Astrocyte (in vitro differentiated cells and primary cell): Measurements from ENCODE around the gene ABTB2. TPM values are rescaled to one million over a fixed set of nuclear protein-coding genes. Genes with fewer than 3 reads are reported as not detected.

Source experiments
- DNase-seq: peaks from one replicate; pipeline ENCODE4 v3.0.0-alpha.2; 2010; ENCODE audit warnings: low read depth
- FAIRE-seq: peaks from 2 replicates; lab custom pipeline; 2011; peaks lifted over from hg19 to GRCh38; lab: Jason Lieb, UNC
- H2AFZ ChIP-seq: 2 replicates; pipeline ENCODE4 v1.6.0; 2012; ENCODE audit warnings: low read depth, low read length, inconsistent platforms
- H3K27ac ChIP-seq: 2 replicates; pipeline ENCODE4 v1.5.1; 2011; ENCODE audit warnings: low read depth, low read length, inconsistent platforms
- H3K27me3 ChIP-seq: 2 replicates; pipeline ENCODE4 v1.6.0; 2011; ENCODE audit warnings: low read length, inconsistent platforms; ENCODE audit not compliant: insufficient read depth
- H3K36me3 ChIP-seq: 2 replicates; pipeline ENCODE4 v1.5.1; 2011; ENCODE audit warnings: low read length, inconsistent platforms; ENCODE audit not compliant: insufficient read depth
- H3K4me1 ChIP-seq: 2 replicates; pipeline ENCODE4 v1.5.1; 2011; ENCODE audit warnings: low read length, inconsistent platforms; ENCODE audit not compliant: insufficient read depth
- H3K4me2 ChIP-seq: 2 replicates; pipeline ENCODE4 v1.6.0; 2012; ENCODE audit warnings: low read length, inconsistent platforms
- H3K4me3 ChIP-seq: 2 replicates; pipeline ENCODE4 v1.5.1; 2011; ENCODE audit warnings: low read depth, mild to moderate bottlenecking, low read length, inconsistent platforms; ENCODE audit not compliant: insufficient read depth
- H3K79me2 ChIP-seq: 2 replicates; pipeline ENCODE4 v1.6.0; 2012; ENCODE audit warnings: mild to moderate bottlenecking, low read length, inconsistent platforms; ENCODE audit not compliant: insufficient read depth
- H3K9ac ChIP-seq: 2 replicates; pipeline ENCODE4 v1.6.0; 2012; ENCODE audit warnings: mild to moderate bottlenecking, low read length, inconsistent platforms
- H3K9me3 ChIP-seq: 2 replicates; pipeline ENCODE4 v1.5.1; 2012; ENCODE audit warnings: low read depth, mild to moderate bottlenecking, low read length, inconsistent platforms; ENCODE audit not compliant: insufficient read depth
- H4K20me1 ChIP-seq: 2 replicates; pipeline ENCODE4 v1.6.0; 2012; ENCODE audit warnings: low read length, inconsistent platforms; ENCODE audit not compliant: insufficient read depth
- H3K27ac Mint-ChIP-seq: one replicate; pipeline ENCODE4 v1.8.0; 2021; ENCODE audit warnings: mild to moderate bottlenecking, mixed read lengths; ENCODE audit not compliant: unreplicated experiment
- H3K27me3 Mint-ChIP-seq: one replicate; pipeline ENCODE4 v1.8.0; 2021; ENCODE audit warnings: low read depth, mixed read lengths; ENCODE audit not compliant: unreplicated experiment
- H3K36me3 Mint-ChIP-seq: one replicate; pipeline ENCODE4 v1.8.0; 2021; ENCODE audit warnings: low read depth, mixed read lengths; ENCODE audit not compliant: unreplicated experiment
- H3K4me1 Mint-ChIP-seq: one replicate; pipeline ENCODE4 v1.8.0; 2021; ENCODE audit warnings: low read depth, mixed read lengths; ENCODE audit not compliant: unreplicated experiment
- H3K4me3 Mint-ChIP-seq: one replicate; pipeline ENCODE4 v1.8.0; 2021; ENCODE audit warnings: mild to moderate bottlenecking, moderate library complexity, mixed read lengths; ENCODE audit not compliant: unreplicated experiment
- H3K9me3 Mint-ChIP-seq: one replicate; pipeline ENCODE4 v1.8.0; 2021; ENCODE audit warnings: mild to moderate bottlenecking, mixed read lengths; ENCODE audit not compliant: unreplicated experiment
- EZH2 ChIP-seq: IDR thresholded peaks from 2 replicates; pipeline ENCODE4 v1.6.1; 2012; ENCODE audit warnings: mild to moderate bottlenecking, low read length, inconsistent platforms; ENCODE audit not compliant: insufficient read depth
- total RNA-seq: library from RNA; stranded (reverse); gene quantifications from 2 replicates; pipeline ENCODE4 v1.2.1, GENCODE V29; 2021
- TF ChIP-seq, protein P1 (sequence below): IDR thresholded peaks from 2 replicates; pipeline ENCODE4 v1.5.1; 2011; ENCODE audit warnings: low read depth, mild to moderate bottlenecking, inconsistent platforms, low read length, moderate library complexity; ENCODE audit not compliant: insufficient read depth

The ABTB2 gene
- total RNA-seq, 1 donor from 2014 or later, result 14.1 TPM

DNA sequence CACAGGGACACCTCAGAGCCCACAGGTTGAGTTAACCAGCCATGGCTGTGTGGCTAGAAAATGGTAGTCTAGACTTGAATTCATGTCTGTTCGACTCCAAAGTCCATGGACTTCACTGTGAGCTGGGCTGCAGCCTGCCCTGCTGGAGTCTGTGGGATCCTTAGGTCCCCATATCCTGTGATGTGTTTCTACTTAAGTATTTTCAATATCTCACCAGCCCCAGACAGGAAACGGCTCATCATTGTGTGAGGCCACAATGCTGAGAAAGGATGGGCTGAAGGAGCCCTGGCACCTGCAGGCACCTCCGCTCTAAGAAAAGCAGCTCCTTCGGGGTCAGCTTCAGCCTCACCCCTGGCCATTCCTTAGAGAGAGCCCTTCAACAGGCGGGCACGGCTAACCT, 159.3 kb downstream of the ABTB2 start:
- FAIRE-seq, result no peak
- peaks cover 13% of the 10 kb centered on the region for H3K4me1 ChIP-seq
- H3K36me3 Mint-ChIP-seq, result peaks cover 19% of the 10 kb centered on the region
- H2AFZ ChIP-seq, result no peak overlapping the region
- no peak overlapping the region for H3K9ac ChIP-seq
- no peak overlapping the region for H3K27ac ChIP-seq
- H3K4me2 ChIP-seq, result no peak overlapping the region
- no peaks in the 10 kb centered on the region for H3K36me3 ChIP-seq
- H3K79me2 ChIP-seq, result no peaks in the 10 kb centered on the region
- peaks cover 2% of the 10 kb centered on the region for H3K27me3 Mint-ChIP-seq
- H4K20me1 ChIP-seq, result peaks cover 19% of the 10 kb centered on the region
- H3K4me1 Mint-ChIP-seq, result peaks cover 24% of the 10 kb centered on the region
- H3K9me3 ChIP-seq, result no peaks in the 10 kb centered on the region
- H3K4me3 Mint-ChIP-seq, result no peak overlapping the region
- DNase-seq, result no peak
- no peaks in the 10 kb centered on the region for H3K27me3 ChIP-seq
- H3K4me3 ChIP-seq, result no peak overlapping the region
- TF ChIP-seq EZH2, result no peak
- TF ChIP-seq, protein P1, sequence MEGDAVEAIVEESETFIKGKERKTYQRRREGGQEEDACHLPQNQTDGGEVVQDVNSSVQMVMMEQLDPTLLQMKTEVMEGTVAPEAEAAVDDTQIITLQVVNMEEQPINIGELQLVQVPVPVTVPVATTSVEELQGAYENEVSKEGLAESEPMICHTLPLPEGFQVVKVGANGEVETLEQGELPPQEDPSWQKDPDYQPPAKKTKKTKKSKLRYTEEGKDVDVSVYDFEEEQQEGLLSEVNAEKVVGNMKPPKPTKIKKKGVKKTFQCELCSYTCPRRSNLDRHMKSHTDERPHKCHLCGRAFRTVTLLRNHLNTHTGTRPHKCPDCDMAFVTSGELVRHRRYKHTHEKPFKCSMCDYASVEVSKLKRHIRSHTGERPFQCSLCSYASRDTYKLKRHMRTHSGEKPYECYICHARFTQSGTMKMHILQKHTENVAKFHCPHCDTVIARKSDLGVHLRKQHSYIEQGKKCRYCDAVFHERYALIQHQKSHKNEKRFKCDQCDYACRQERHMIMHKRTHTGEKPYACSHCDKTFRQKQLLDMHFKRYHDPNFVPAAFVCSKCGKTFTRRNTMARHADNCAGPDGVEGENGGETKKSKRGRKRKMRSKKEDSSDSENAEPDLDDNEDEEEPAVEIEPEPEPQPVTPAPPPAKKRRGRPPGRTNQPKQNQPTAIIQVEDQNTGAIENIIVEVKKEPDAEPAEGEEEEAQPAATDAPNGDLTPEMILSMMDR, result no peak
- H3K9me3 Mint-ChIP-seq, result peaks cover 3% of the 10 kb centered on the region
- H3K27ac Mint-ChIP-seq, result peak overlapping the region; percentile 77

DNA sequence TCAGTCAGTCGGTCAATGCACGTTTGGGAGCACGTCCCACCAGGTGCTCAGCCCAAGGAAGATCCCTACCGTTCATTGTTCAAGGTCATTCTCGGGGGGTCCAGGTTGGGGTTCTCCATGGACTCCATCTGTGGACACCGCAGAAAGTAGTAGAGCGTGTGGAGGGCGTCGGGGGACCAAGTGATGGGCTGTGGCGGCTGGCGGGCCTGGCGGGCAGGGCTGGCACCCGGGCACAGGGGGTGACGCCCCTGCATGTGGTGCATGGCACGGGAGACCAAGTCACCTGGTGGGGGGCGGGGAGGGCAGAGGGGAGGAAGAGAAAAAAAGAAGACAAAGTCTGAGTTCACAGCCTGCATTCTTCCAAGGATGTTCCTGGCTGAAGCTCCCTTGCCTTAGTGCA, 160.6 kb downstream of the ABTB2 start:
- Histone ChIP-seq H3K4me2 (no peak overlapping the region), H3K27ac (no peak overlapping the region), H4K20me1 (peaks cover 16% of the 10 kb centered on the region), H3K4me1 (peaks cover 25% of the 10 kb centered on the region), H3K9ac (no peak overlapping the region), H3K27me3 (no peaks in the 10 kb centered on the region), H2AFZ (no peak overlapping the region), H3K36me3 (no peaks in the 10 kb centered on the region), H3K9me3 (no peaks in the 10 kb centered on the region), H3K79me2 (no peaks in the 10 kb centered on the region), H3K4me3 (no peak overlapping the region)
- Mint-ChIP-seq H3K27ac (no peak overlapping the region), H3K4me1 (peaks cover 25% of the 10 kb centered on the region), H3K9me3 (peaks cover 3% of the 10 kb centered on the region), H3K27me3 (peaks cover 2% of the 10 kb centered on the region), H3K4me3 (no peak overlapping the region), H3K36me3 (peaks cover 15% of the 10 kb centered on the region)
- TF ChIP-seq, protein P1, result no peak
- no peak for TF ChIP-seq EZH2
- no peak for DNase-seq
- FAIRE-seq, result no peak

DNA sequence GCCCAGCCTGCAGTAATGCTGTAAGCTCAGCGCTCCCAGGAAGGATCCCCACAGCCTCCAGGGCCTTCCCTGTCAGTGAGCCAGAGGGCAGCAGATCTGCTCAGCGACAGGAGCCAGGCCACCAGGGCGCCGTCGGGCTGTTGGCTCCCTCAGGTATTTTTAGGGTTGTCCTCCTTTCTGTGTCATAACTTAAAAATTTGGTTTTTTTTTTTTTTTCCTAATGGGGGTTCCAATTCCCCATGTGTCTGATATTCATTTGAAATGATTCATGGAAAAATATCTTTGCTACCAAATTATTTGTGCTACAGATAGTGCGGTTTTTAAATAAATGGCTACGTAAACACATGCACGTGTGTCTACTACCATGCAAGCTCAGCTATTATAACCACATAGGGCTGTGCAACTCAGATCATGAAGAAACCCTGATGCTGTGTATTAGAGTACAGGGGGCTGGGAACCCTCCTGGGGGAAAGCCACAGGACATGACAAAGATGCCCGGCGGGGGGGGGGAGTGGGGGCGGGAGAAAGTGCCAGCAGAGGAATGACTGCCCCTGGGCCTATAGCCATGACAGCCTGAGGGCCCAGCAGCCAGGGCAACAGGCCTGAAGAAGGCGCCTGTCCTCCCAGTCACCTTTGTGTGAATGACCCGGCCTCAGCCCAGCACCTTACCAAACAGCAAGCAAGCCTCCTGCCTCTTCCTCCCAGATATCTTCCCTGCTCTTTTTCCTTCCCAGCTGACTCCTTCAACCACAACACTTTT, 163.1 kb downstream of the ABTB2 start:
- Histone ChIP-seq H3K9me3 (no peaks in the 10 kb centered on the region), H3K79me2 (no peaks in the 10 kb centered on the region), H3K4me3 (no peak overlapping the region), H3K4me2 (no peak overlapping the region), H3K27me3 (no peaks in the 10 kb centered on the region), H3K36me3 (no peaks in the 10 kb centered on the region), H3K27ac (no peak overlapping the region), H3K9ac (no peak overlapping the region), H2AFZ (no peak overlapping the region), H3K4me1 (peaks cover 33% of the 10 kb centered on the region), H4K20me1 (peaks cover 12% of the 10 kb centered on the region)
- H3K9me3 Mint-ChIP-seq, result peaks cover 3% of the 10 kb centered on the region
- H3K36me3 Mint-ChIP-seq, result peaks cover 14% of the 10 kb centered on the region
- no peak for TF ChIP-seq EZH2
- TF ChIP-seq, protein P1, result no peak
- peaks cover under 1% of the 10 kb centered on the region for H3K27me3 Mint-ChIP-seq
- peak overlapping the region; percentile 20 for H3K4me3 Mint-ChIP-seq
- DNase-seq, result no peak
- H3K4me1 Mint-ChIP-seq, result peaks cover 22% of the 10 kb centered on the region
- peak; percentile 59 for FAIRE-seq
- H3K27ac Mint-ChIP-seq, result no peak overlapping the region
